DMS53 treated with DMSO at 0.1 percent for 48 hours (cell line): ENCODE data around the gene GCGR.
A peak's percentile ranks its signal among the peaks of the same experiment; 100 is the strongest.

Source experiments
- DNase-seq: peaks from one replicate; lab custom pipeline; 2025; ENCODE audit not compliant: unreplicated experiment; lab: John Stamatoyannopoulos, UW

Gene GCGR

DNA sequence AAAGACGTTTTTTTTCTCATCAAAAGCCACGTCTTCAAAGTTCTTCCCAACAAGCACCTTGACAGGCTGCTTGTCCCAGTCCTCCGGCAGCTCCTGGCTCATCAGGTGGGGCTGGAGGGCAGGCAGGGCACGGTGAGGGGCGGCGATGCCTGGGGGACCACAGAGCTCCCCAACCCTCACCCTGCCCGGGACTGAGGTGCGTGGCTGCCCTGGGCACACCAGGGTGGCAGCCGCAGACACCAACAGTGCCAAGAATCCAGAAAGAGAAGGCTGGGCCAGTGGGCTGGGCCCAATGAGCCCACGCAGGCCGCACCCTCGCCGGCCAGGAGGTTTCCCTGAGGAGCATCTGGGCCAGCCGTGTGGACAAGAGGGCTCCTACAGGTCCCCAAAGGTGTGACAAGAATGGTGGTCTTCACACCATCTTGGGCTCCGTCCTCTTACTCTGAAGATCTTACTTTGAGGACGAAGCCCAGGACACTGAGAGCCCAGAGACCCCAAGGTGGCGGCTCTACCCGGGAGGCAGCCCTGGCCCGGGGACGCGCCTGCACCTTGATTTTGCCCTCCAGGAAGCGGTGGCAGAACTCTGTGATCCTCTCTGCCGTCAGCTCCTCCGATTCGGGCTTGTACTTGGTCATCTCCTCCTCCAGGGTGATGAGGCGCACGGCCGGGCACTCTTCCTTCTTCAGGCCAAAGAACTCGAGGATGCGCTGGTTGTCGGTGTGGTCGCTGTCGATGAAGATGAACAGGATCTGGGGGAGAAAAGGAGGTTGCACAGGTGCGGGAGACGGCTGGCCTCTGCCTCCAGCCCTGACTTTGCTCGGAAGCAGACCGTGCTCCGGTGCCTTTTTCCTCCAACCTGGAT is 42.2 kb downstream of the GCGR start:
- DNase-seq, result no peak

DNA sequence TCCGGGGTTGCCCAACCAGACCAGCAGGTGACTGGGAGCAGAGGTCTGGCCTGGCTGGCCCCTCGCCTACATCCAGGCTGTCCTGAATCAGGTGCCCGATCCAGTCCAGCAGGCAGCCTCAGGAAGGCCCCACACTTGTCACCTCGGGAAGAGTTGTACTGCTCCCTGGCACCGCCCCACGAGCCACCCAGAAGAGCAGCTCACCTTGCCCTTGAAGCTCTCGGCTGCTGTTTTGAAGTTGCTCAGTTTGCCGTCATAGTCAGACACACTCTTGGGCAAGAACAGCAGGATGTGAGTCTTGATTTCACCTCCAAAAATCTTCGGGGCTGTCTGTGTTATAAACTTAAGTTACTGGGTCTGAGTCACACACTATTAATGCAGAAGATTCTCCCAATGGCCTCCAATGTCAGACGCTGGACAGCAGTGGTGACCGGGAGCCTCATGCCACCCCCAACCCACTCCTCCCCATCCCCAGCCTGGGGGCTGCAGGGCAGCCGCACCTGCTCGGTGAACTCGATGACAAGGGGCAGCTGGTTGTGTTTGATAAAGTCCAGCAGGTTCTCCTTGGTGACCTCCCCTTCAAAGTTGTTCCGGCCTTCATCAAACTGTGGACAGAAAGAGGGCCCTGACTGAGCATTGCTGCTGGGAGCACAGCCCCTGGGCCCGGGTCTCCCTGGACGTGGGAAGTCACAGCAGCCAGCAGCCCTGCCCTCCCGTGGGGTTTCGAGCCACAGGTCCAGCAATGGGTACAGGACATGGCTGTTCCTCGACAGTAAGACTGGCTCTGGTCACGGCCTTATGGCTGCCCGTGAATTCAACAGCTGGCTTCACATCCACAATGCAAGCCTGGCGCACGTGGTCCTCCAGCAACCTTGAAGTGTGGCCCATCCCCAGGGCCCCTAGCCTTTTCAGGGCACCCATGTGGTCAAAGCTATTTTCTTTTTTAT is 43.1 kb downstream of the GCGR start:
- no peak for DNase-seq

DNA sequence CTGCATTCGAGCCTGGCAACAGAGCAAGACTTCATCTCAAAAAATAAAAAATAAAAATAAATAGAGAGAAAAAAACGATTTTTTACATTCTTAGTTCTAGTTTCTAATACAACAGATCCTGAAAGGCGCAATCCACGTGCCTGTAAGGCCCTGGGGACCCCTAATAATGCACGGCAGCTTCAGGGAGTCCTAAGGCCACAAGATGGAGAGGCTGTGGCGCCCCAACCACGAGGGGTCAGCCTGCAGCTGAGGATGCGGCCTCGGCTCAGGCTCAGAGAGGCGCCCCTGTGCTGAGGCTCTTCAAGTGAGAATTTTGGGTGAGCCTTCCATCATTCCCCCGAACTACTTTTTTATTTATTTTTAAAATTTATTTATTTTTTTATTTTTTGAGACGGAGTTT is 45.5 kb downstream of the GCGR start:
- DNase-seq, result no peak

DNA sequence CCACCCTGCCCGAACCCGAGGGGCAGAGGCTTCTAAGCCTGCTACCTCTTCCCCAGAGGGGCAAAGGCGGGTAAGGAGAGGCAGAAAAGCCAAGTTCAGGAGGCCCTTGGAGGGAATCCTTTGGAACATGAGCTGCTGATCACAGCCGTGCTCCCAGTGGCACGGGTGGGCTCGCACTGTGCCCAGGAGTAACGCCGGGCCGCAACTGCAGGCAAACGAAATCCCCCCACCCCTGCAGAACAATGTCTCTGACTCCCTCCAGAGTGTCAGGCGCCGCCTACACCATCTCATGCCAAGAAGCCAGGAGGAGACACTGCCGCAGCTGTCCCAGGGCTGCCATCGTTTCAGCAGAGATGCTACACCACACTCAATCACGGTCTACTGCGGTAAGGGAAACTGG is 47.5 kb downstream of the GCGR start:
- DNase-seq, result no peak

DNA sequence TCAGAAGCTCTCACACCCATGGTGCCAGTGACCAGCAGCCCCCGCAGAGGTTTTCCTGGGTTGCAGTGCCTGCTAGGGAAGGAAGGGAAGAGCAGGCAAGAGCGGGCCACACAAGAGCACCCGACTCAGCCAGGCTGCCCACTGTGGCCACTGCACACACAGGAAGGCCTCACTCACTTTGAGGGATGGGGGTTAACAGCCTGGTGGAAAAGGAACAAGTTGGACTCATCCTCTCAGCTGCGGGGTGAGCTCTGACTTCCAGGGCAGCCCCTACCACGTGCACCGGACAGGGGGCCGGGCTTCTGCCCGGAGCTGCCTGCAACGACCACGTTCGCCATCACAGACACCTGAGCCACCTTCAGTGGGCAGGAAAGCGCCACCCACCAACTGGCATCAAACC is 48.3 kb downstream of the GCGR start:
- DNase-seq, result no peak

DNA sequence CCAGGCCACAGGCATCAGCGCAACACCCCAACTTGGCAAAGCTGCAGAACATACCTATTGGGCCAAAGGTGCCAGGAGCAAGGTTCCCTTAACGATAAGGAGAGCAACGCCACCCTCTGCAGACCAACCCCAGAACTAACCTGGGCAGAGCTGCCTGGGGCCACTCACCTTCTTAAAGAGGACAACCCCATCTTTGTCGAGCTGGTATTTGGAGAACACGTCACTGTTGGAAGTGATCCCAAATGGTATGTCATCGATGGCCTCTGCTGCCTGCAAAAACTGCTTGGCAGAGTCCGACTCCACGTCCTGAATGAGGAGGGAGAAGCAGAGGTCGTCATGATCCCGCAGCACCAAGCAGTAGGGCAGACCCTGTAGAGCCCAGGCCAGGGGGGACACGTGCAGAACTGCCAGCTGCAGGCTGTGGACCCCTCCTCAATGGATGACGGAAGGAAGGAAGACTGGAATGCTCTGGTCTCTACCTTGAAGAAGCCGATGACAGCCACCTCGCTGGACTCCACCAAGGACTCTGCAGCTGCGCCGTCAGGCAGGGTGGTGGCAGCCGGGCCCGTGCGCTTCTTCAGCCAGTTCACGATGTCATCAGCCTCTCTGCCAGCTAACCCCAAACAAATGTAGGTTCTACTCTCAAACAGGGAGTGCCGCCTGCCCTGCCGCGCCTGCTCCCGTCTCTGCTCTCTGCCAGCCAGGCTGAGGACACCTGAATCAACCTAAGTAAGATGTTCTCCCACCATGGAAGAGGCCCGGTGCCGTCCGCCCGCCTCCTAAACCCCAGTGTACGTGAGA is 51.2 kb downstream of the GCGR start:
- no peak for DNase-seq

DNA sequence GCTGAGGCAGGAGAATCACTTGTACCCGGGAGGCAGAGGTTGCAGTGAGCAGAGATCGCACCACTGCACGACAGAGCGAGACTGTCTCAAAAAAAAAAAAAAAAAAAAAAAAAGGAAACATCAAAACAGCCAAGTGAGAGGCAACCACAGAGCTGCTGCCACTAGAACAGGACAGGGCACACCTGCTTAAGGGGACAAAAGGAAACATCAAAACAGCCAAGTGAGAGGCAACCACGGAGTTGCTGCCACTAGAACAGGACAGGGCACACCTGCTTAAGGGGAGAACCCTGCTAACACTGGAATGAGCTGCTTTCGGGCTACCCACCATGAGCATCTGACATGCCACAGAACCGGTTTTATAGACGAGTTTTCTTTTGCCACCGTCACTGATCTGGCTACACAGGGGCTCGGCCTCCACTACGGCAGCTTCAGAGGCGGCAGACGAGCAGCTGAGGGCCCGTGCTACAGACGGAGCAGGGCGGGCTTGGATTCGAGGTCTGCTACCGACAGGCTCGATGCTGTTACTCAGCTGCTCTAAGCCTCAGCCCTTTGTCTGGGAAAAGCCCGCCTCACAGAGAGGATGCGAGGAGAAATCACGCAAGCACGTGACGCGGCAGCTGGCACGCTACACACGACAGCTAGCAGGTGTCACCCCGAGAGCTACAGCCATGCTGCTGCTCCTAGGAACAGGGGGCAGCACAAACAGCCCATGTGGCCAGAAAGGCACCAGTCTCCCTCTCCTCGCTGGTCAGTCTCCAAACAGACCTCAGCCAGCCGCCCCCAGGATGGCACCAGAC is 54.4 kb downstream of the GCGR start:
- DNase-seq, result peak; percentile 28

DNA sequence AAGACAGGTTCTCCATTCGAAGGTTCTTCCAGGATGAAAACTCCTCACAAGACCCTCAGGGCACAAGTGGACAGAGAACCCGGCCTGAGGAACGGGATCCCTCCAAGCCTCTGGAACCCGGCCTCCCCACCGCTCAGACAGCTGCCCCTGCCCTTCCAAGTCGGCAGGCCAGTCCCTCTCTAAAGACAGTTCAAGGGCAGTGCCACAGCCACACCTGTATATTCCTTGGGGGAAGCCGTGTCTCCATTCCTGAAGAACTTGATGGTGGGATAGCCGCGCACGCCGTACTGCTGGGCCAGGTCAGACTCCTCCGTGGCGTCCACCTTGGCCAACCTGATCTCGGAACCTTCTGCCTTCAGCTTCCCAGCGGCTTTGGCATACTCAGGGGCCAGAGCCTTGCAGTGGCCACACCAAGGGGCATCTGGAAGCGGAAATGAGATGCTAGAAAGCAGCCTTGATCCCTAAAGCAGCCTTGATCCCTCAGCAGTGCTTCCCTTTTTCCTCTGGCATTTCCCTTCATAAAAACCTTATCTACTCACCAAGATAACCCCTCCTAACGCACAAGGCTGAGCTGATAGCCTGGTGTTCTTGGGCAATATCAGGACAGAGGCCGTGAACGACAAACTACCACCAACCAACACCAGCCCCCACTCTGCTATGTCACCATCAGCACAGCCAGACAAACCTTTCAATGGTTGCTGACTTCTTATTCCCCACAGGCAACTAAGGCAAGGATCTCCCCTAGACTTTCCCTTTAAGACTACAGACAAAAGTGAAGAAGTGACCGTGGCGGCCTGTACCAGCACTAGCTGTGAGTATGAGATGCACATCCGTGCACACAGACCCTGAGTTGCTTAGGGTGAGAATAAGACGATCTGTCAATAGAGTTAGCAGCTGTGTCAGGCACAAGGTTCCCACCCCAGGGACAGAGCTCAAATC is 55.3 kb downstream of the GCGR start:
- no peak for DNase-seq

DNA sequence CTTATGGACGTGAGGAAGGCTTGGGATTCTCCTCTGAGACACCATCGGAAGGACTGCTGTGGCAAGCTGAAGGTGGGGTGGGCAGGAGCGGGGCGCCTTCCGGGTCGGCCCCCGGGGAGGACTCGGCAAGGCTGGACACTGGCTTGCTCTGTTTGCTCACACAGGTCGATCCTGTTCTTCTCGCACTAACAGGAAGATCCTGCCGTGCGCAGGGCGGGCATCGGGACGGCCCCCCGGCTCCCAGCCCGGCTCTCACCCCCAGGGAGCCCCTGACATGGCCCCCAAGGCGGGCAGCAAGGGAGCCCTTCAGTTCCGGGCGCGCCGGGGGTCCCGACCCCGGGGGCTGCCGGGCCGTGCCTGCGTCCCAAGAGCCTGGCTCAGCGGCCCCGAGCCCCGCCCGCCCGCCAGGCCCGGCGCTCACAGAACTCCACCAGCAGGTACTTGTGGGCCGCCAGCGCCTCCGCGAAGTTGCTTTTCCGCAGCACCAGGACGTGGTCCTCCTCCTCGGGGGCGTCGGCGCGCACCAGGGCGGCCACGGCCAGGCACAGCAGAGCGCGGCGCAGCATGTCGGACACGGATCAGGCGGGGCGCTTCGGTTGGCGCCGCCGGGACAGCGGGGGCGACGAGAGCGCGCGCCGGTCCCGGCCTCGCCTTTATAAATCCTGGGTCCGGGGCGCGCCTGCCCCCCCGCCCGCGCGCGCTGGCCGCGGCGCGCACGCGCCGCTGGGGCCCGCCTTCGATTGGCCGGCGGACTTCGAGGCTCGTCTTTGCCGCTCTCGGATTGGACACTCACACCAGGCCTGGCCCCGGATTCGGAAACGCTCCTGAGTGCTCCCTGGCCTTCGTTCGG is 56.2 kb downstream of the GCGR start, which contains the start of gene P4HB:
Gene P4HB, minus strand, starts transcription at position 630 of the 850 bp plus-strand sequence. Its CDS starts 64 bp downstream, at position 566.
- peak; percentile 19 for DNase-seq

DNA sequence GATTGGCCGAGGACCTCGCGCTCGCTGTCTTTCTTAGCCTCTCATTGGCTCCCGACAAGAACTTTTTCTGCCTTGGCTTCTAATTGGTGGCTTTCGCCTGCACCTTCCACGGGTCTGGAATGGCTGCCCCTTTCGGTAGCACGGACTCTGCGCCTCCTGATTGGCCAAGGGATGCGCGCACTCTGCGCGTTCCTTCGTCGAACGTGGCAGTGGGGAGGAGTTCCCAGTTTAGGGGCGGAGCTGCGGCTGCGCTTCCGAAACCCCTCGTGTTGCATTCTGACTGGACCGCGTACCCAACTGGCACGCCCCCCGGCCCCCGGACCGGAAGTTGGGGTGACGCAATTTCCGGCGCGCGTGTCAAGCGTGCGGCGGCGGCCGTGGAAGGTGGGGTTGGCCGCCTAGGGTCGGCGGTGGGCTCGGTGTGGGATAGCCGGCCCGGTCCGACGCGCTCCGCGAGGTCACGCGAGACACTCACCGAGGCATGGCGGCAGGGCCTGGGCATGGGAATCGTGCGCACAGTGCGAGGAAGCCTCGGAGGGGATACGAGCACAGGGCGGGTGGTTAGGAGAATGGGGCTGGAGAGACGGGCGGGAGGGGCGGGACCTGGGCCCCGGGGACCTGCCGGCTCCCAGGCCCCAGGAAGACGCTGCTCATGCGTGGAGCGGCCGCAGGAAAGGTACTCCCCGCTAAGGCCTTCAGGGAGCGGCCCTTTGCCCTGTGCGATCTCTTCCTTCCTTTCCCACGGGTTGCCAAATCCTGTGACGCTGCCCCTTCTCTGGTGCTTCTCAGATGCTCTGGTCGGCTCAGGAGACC is 57.0 kb downstream of the GCGR start:
- peak; percentile 100 for DNase-seq

DNA sequence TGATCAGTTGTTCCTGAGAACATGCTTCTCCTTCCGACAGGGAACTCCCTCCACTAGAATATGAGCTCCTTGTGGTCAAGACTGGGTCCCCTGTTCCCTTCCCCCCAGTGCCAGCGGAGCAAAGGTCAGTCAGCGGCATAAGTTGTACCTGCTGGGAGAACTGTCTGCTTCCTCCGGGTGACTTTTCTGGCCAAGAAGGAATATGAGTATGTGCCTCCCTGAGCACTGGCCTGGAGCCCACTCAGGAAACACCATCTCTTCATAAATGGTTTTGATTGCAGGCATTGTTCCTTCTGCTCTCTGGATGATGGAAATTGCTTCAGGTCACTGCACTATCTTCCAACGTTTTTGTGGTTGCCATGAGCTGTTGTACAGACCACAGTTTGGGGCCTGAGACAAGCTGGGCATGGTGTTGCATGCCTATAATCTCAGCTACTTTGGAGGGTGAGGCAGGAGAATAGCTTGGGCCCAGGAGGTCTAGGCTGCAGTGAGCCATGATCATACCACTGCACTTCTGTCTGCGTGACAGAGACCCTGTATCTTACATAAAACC is 59.2 kb downstream of the GCGR start:
- DNase-seq, result no peak
